ENCODE measurements around the gene GNAI1.

Gene GNAI1

DNA sequence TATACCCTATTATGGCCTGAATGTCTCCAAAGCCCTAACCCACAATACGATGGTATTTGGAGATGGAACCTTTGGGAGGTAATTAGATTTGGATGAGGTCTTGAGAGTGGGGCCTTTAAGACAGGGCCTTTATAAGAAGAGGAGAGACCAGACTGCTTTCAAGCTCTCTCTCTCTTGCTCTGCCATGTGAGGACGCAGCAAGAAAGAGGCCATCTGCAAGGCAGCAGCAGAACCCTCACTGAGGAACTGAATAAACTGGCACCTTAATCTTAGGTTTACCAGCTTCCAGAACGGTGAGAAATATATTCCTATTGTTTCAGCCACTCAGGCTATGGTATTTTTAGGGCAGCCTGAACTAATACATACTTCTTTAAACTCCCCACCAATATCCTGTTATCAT, 2.0 kb upstream of the GNAI1 start:
- no peaks in the 10 kb centered on the region for H3K4me1 ChIP-seq (ENCODE audit: control insufficient read depth, insufficient read depth, low read length)
- no peaks in the 10 kb centered on the region for H3K9me3 ChIP-seq (ENCODE audit: control insufficient read depth in 2 of 2, low read length in 2 of 2)
- H3K9ac ChIP-seq (ENCODE audit: low read length in 2 of 2): no peak overlapping the region
- H3K27me3 ChIP-seq (ENCODE audit: control insufficient read depth in 1 of 2, insufficient read depth in 2 of 2, low read length in 2 of 2): no peaks in the 10 kb centered on the region
- no peak overlapping the region for H3K27ac ChIP-seq (ENCODE audit: low read length)
- H3K4me3 ChIP-seq (ENCODE audit: low read length in 2 of 2): no peak overlapping the region
- no peaks in the 10 kb centered on the region for H3K36me3 ChIP-seq (ENCODE audit: control insufficient read depth in 2 of 2, insufficient read depth in 2 of 2, low read length in 2 of 2)

- Histone ChIP-seq H3K4me1 (ENCODE audit: control insufficient read depth, insufficient read depth, low read length) (no peaks in the 10 kb centered on the region), H3K27me3 (ENCODE audit: control insufficient read depth in 1 of 2, insufficient read depth in 2 of 2, low read length in 2 of 2) (no peaks in the 10 kb centered on the region), H3K9me3 (ENCODE audit: control insufficient read depth in 2 of 2, low read length in 2 of 2) (no peaks in the 10 kb centered on the region), H3K36me3 (ENCODE audit: control insufficient read depth in 2 of 2, insufficient read depth in 2 of 2, low read length in 2 of 2) (no peaks in the 10 kb centered on the region), H3K9ac (ENCODE audit: low read length in 2 of 2) (no peak overlapping the region), H3K27ac (ENCODE audit: low read length) (peak overlapping the region; percentile 77), H3K4me3 (ENCODE audit: low read length in 2 of 2) (peak overlapping the region in 1 of 2 donors; percentile 88)
Observed at GRCh38 chr7:80133361-80134114, 1.1 kb upstream of the GNAI1 start.

DNA sequence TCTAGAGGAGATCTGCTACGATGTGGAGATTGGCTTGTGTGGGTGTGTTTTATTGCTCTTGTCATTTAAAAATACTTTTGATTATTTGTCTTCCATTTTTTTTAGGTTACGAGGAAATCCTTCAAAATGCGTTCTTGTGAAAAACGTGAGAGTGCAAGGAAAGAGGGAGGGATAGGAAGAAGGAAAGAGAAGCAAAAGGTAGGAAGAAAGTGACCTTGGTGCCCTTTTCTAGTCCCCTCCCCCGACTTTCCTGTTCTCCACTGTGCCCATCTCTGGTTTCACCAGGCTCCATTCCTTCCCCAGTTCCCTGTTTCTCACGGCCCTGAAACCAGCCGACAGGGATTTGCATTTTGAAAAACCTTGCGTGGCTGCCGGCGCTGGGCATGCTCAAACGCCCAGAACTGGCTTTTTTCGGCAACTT, 506 bp upstream of the GNAI1 start:
- Histone ChIP-seq H3K9me3 (ENCODE audit: control insufficient read depth in 2 of 2, low read length in 2 of 2) (no peaks in the 10 kb centered on the region), H3K4me1 (ENCODE audit: control insufficient read depth, insufficient read depth, low read length) (no peaks in the 10 kb centered on the region), H3K36me3 (ENCODE audit: control insufficient read depth in 2 of 2, insufficient read depth in 2 of 2, low read length in 2 of 2) (no peaks in the 10 kb centered on the region), H3K4me3 (ENCODE audit: low read length in 2 of 2) (peak overlapping the region; percentile 69 to 88), H3K9ac (ENCODE audit: low read length in 2 of 2) (peak overlapping the region; percentile 68 to 80), H3K27me3 (ENCODE audit: control insufficient read depth in 1 of 2, insufficient read depth in 2 of 2, low read length in 2 of 2) (no peaks in the 10 kb centered on the region), H3K27ac (ENCODE audit: low read length) (peak overlapping the region; percentile 77)

DNA sequence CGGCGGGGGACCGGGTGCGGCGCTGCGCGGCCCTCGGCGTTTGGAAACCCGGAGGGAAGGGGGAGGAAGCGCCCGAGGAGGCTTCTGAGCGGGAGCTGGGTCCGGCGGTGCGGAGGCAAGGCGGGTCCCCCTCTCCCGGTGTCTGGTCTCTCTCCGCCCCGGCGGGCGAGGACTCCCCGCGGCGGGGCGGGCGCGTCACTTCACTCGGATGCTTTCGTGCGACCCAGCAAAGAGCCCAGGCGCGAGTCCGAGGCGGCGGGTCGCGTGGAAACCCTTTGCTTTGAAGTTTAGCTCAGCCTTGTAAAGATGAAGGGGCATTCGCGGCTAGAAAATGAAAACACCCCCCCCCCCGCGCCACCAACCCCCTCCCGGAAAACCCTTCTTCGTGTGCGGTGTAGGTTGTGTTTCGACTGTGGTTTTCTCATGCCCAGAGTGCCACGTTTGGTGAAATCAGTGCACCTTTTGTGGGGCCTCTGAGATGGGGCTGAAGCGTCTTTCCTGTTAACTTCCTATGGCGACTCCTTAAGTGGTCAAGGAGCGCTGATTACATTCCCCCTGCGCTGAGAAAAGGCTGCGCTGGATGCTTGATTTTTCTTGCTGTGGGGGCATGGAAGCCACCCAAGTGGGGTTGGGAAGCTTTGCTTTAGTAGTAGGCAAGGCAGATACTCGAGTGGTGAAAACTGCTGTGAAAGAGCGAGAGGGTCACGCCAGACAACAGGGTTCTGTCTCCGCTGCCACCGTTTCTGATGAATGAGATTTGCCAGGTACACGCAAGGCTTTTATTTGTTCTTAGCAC, 876 bp downstream of the GNAI1 start:
- Histone ChIP-seq H3K27ac (ENCODE audit: low read length) (peak overlapping the region; percentile 84), H3K36me3 (ENCODE audit: control insufficient read depth in 2 of 2, insufficient read depth in 2 of 2, low read length in 2 of 2) (no peaks in the 10 kb centered on the region), H3K4me3 (ENCODE audit: low read length in 2 of 2) (peak overlapping the region; percentile 88 to 92), H3K9me3 (ENCODE audit: control insufficient read depth in 2 of 2, low read length in 2 of 2) (no peaks in the 10 kb centered on the region), H3K4me1 (ENCODE audit: control insufficient read depth, insufficient read depth, low read length) (no peaks in the 10 kb centered on the region), H3K9ac (ENCODE audit: low read length in 2 of 2) (peak overlapping the region; percentile 68 to 83), H3K27me3 (ENCODE audit: control insufficient read depth in 1 of 2, insufficient read depth in 2 of 2, low read length in 2 of 2) (no peaks in the 10 kb centered on the region)

- no peaks in the 10 kb centered on the region for H3K4me1 ChIP-seq (ENCODE audit: control insufficient read depth, insufficient read depth, low read length)
- H3K27ac ChIP-seq (ENCODE audit: low read length): peak overlapping the region; percentile 84
- H3K9ac ChIP-seq (ENCODE audit: low read length in 2 of 2): peak overlapping the region; percentile 68 to 83
- no peaks in the 10 kb centered on the region for H3K9me3 ChIP-seq (ENCODE audit: control insufficient read depth in 2 of 2, low read length in 2 of 2)
- H3K36me3 ChIP-seq (ENCODE audit: control insufficient read depth in 2 of 2, insufficient read depth in 2 of 2, low read length in 2 of 2): no peaks in the 10 kb centered on the region
- H3K4me3 ChIP-seq (ENCODE audit: low read length in 2 of 2): peak overlapping the region; percentile 88 to 92
- no peaks in the 10 kb centered on the region for H3K27me3 ChIP-seq (ENCODE audit: control insufficient read depth in 1 of 2, insufficient read depth in 2 of 2, low read length in 2 of 2)
Observed at GRCh38 chr7:80136261-80137055, 1.8 kb downstream of the GNAI1 start.

- H3K36me3 ChIP-seq (ENCODE audit: control insufficient read depth in 2 of 2, insufficient read depth in 2 of 2, low read length in 2 of 2): no peaks in the 10 kb centered on the region
- H3K27me3 ChIP-seq (ENCODE audit: control insufficient read depth in 1 of 2, insufficient read depth in 2 of 2, low read length in 2 of 2): no peaks in the 10 kb centered on the region
- H3K27ac ChIP-seq (ENCODE audit: low read length): no peak overlapping the region
- H3K4me1 ChIP-seq (ENCODE audit: control insufficient read depth, insufficient read depth, low read length): no peaks in the 10 kb centered on the region
- no peaks in the 10 kb centered on the region for H3K9me3 ChIP-seq (ENCODE audit: control insufficient read depth in 2 of 2, low read length in 2 of 2)
- H3K4me3 ChIP-seq (ENCODE audit: low read length in 2 of 2): peak overlapping the region in 1 of 2 donors; percentile 29
- H3K9ac ChIP-seq (ENCODE audit: low read length in 2 of 2): no peak overlapping the region
Observed at GRCh38 chr7:80137410-80137809, 2.8 kb downstream of the GNAI1 start.

- Histone ChIP-seq H3K9ac (ENCODE audit: low read length in 2 of 2) (no peak overlapping the region), H3K27me3 (ENCODE audit: control insufficient read depth in 1 of 2, insufficient read depth in 2 of 2, low read length in 2 of 2) (no peaks in the 10 kb centered on the region), H3K36me3 (ENCODE audit: control insufficient read depth in 2 of 2, insufficient read depth in 2 of 2, low read length in 2 of 2) (no peaks in the 10 kb centered on the region), H3K27ac (ENCODE audit: low read length) (no peak overlapping the region), H3K9me3 (ENCODE audit: control insufficient read depth in 2 of 2, low read length in 2 of 2) (no peaks in the 10 kb centered on the region), H3K4me1 (ENCODE audit: control insufficient read depth, insufficient read depth, low read length) (no peaks in the 10 kb centered on the region), H3K4me3 (ENCODE audit: low read length in 2 of 2) (no peak overlapping the region)
Observed at GRCh38 chr7:80139236-80139635, 4.6 kb downstream of the GNAI1 start.

GRCh38 chr7:80140388-80140787, 5.8 kb downstream of the GNAI1 start:
- Histone ChIP-seq H3K4me1 (ENCODE audit: control insufficient read depth, insufficient read depth, low read length) (no peaks in the 10 kb centered on the region), H3K36me3 (ENCODE audit: control insufficient read depth in 2 of 2, insufficient read depth in 2 of 2, low read length in 2 of 2) (no peaks in the 10 kb centered on the region), H3K9me3 (ENCODE audit: control insufficient read depth in 2 of 2, low read length in 2 of 2) (no peaks in the 10 kb centered on the region), H3K4me3 (ENCODE audit: low read length in 2 of 2) (no peak overlapping the region), H3K9ac (ENCODE audit: low read length in 2 of 2) (no peak overlapping the region), H3K27ac (ENCODE audit: low read length) (no peak overlapping the region), H3K27me3 (ENCODE audit: control insufficient read depth in 1 of 2, insufficient read depth in 2 of 2, low read length in 2 of 2) (no peaks in the 10 kb centered on the region)

DNA sequence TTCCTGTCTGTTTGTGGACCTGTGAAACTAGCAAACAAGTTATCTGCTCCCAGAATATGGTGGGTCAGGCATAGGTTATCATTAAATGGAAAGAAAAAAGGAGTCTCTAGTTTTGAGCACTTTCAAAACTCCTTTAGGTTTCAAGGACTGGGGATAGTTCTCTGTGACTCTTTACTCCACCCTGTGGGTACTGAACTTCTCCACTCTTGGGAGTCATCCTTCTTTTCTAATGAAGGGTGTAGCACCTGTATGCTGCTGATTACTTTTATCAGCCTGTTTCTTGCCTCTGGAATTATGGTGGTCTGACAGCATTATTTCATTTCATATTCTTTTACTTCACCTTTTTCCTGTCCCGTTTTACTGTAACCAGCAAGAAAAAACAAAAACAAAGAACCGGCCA, 6.7 kb downstream of the GNAI1 start:
- Histone ChIP-seq H3K9ac (ENCODE audit: low read length in 2 of 2) (no peak overlapping the region), H3K27ac (ENCODE audit: low read length) (no peak overlapping the region), H3K4me3 (ENCODE audit: low read length in 2 of 2) (no peak overlapping the region), H3K27me3 (ENCODE audit: control insufficient read depth in 1 of 2, insufficient read depth in 2 of 2, low read length in 2 of 2) (no peaks in the 10 kb centered on the region), H3K4me1 (ENCODE audit: control insufficient read depth, insufficient read depth, low read length) (peaks cover 6% of the 10 kb centered on the region), H3K36me3 (ENCODE audit: control insufficient read depth in 2 of 2, insufficient read depth in 2 of 2, low read length in 2 of 2) (no peaks in the 10 kb centered on the region), H3K9me3 (ENCODE audit: control insufficient read depth in 2 of 2, low read length in 2 of 2) (no peaks in the 10 kb centered on the region)

- H3K36me3 ChIP-seq (ENCODE audit: control insufficient read depth in 2 of 2, insufficient read depth in 2 of 2, low read length in 2 of 2): no peaks in the 10 kb centered on the region
- peaks cover 6% of the 10 kb centered on the region for H3K4me1 ChIP-seq (ENCODE audit: control insufficient read depth, insufficient read depth, low read length)
- no peaks in the 10 kb centered on the region for H3K9me3 ChIP-seq (ENCODE audit: control insufficient read depth in 2 of 2, low read length in 2 of 2)
- no peaks in the 10 kb centered on the region for H3K27me3 ChIP-seq (ENCODE audit: control insufficient read depth in 1 of 2, insufficient read depth in 2 of 2, low read length in 2 of 2)
- no peak overlapping the region for H3K27ac ChIP-seq (ENCODE audit: low read length)
- H3K4me3 ChIP-seq (ENCODE audit: low read length in 2 of 2): no peak overlapping the region
- H3K9ac ChIP-seq (ENCODE audit: low read length in 2 of 2): no peak overlapping the region
Observed at GRCh38 chr7:80142853-80143580, 8.4 kb downstream of the GNAI1 start.

Measured in stomach smooth muscle (tissue), 2 donors.